HUES6 (cell line): Measurements from ENCODE around the gene INCA1.

ENCODE experiments used
- H3K27ac ChIP-seq: 2 replicates; pipeline ENCODE4 v1.7.0; 2013; ENCODE audit warnings: low read depth, mild to moderate bottlenecking, low read length, inconsistent platforms
- H3K27me3 ChIP-seq: 2 replicates; pipeline ENCODE4 v1.6.1; 2013; ENCODE audit warnings: low read length; ENCODE audit not compliant: control insufficient read depth, insufficient read depth
- H3K36me3 ChIP-seq: 2 replicates; pipeline ENCODE4 v1.6.1; 2013; ENCODE audit warnings: low read length; ENCODE audit not compliant: control insufficient read depth, insufficient read depth
- H3K4me1 ChIP-seq: 2 replicates; pipeline ENCODE4 v1.6.1; 2013; ENCODE audit warnings: low read length; ENCODE audit not compliant: control insufficient read depth, insufficient read depth
- H3K4me3 ChIP-seq: 2 replicates; pipeline ENCODE4 v1.5.1; 2013; ENCODE audit warnings: low read depth, low read length
- H3K9ac ChIP-seq: one replicate; pipeline ENCODE4 v1.6.1; 2013; ENCODE audit warnings: mild to moderate bottlenecking, low read length
- H3K9me3 ChIP-seq: 2 replicates; pipeline ENCODE4 v1.6.1; 2013; ENCODE audit warnings: low read depth, low read length; ENCODE audit not compliant: control insufficient read depth, insufficient read depth

Gene INCA1

DNA sequence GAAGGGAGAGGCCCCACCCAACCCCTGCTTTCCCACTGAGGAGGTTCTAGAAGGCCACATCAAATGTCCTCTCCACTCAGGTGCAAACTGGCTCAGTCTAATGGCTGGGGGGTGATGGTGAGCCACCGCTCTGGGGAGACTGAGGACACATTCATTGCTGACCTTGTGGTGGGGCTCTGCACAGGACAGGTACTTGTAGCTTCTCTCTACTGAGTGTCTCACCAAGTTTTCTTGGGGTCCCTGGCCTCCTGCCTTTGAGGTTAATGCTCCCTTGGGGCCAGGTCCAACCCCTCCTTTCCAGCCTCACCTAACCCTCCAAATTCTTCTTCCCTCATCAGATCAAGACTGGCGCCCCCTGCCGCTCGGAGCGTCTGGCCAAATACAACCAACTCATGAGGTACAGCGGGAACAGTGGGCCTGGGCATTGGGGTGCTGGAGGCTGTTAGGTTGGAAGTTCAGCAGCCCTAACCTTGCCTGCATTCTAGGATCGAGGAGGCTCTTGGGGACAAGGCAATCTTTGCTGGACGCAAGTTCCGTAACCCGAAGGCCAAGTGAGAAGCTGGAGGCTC lies 40.7 kb downstream of the INCA1 start:
- Histone ChIP-seq H3K27ac (no peak overlapping the region), H3K4me3 (no peak overlapping the region), H3K9ac (no peak overlapping the region), H3K9me3 (no peaks in the 10 kb centered on the region), H3K27me3 (no peaks in the 10 kb centered on the region), H3K4me1 (peaks cover 35% of the 10 kb centered on the region), H3K36me3 (peaks cover 19% of the 10 kb centered on the region)

DNA sequence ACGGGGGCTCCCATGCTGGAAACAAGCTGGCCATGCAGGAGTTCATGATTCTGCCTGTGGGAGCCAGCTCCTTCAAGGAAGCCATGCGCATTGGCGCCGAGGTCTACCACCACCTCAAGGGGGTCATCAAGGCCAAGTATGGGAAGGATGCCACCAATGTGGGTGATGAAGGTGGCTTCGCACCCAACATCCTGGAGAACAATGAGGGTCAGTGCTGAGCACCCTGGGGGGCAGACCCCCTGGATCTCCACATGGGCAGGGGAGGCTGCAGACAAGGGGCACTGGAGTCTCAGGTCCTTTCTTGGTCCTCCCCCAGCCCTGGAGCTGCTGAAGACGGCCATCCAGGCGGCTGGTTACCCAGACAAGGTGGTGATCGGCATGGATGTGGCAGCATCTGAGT lies 42.2 kb downstream of the INCA1 start:
- Histone ChIP-seq H3K27ac (no peak overlapping the region), H3K4me3 (no peak overlapping the region), H3K4me1 (peaks cover 40% of the 10 kb centered on the region), H3K9ac (no peak overlapping the region), H3K36me3 (peaks cover 11% of the 10 kb centered on the region), H3K9me3 (no peaks in the 10 kb centered on the region), H3K27me3 (no peaks in the 10 kb centered on the region)

DNA sequence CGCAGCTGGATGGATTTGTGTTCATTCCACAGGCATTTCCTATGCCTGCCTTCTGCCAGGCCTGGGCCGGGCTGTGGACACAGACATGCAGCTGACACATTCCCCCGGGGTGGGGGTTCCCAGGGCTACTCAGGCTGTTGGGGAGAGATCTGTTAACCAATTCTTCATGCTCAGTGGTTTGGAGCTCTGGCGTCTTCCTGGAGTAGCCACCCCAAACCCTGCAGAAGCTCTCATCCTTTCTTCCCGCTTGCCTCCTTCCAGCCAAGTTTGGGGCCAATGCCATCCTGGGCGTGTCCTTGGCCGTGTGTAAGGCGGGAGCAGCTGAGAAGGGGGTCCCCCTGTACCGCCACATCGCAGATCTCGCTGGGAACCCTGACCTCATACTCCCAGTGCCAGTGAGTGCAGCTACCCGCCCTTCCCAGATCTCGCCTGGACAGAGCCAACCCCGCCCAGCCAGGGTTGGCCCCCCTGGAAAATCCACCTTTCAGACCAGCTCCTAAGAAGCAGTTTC lies 43.8 kb downstream of the INCA1 start:
- no peak overlapping the region for H3K27ac ChIP-seq
- no peaks in the 10 kb centered on the region for H3K27me3 ChIP-seq
- H3K36me3 ChIP-seq = no peaks in the 10 kb centered on the region; the same call in 1 of the 2 replicates
- no peaks in the 10 kb centered on the region for H3K9me3 ChIP-seq
- peaks cover 31% of the 10 kb centered on the region for H3K4me1 ChIP-seq
- no peak overlapping the region for H3K4me3 ChIP-seq
- peak overlapping the region; percentile 38 for H3K9ac ChIP-seq

DNA sequence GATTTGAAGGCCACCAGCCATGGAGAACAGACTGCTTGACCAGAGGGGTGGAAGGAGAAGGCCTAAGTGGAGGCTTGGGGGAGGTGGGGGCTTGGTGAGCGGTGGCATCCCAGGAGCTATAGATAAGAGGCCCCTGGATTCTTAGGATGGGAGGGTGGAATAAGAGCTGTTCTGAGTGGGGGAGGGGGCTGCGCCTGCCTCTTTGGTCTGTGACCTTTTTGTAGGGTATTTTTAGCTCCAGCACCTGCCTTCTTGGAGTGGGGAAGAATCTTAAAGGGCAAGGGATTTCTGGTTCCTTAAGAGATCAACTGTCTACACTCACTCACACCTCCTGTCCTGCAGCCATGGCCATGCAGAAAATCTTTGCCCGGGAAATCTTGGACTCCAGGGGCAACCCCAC lies 45.8 kb downstream of the INCA1 start:
- peaks cover 14% of the 10 kb centered on the region for H3K36me3 ChIP-seq
- H3K27me3 ChIP-seq = no peaks in the 10 kb centered on the region
- peak overlapping the region; percentile 86 for H3K9ac ChIP-seq
- peak overlapping the region; percentile 65 for H3K4me3 ChIP-seq
- H3K4me1 ChIP-seq = peaks cover 35% of the 10 kb centered on the region
- H3K27ac ChIP-seq = no peak overlapping the region
- no peaks in the 10 kb centered on the region for H3K9me3 ChIP-seq

DNA sequence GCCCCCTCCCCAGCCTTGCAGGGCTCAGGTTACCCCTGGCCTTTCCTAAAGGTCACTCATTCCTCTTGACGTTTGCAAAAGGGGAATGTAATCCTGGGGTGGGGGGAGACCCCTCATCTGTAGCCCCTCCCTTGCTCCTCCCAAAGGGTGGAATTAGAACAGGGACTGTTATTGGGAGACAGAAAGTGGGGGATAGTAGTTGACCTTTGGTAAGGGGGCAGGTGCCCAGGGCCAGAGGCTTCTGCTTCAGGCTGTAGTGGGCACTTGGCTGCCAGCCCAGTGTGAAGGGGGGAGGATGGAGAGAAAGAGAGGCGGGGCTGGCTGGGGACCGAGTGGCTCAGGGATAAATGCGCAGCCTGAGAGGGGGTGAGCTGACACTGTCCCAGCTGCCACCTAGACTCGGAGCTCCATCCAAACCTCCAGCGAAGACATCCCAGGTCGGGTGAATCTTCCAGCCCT lies 46.5 kb downstream of the INCA1 start, which contains the start of gene ENO3:
Gene ENO3 (plus strand): TSS at position 374 of the 459 bp plus-strand sequence. CDS start 711 bp downstream, outside the sequence.
- Histone ChIP-seq H3K27ac (peak within 1 kb of the TSS; percentile 99), H3K4me1 (peaks cover 41% of the 10 kb centered on the region), H3K9me3 (no peaks in the 10 kb centered on the region), H3K36me3 (peaks cover 21% of the 10 kb centered on the region), H3K4me3 (peak within 1 kb of the TSS; percentile 65), H3K9ac (peak within 1 kb of the TSS; percentile 86), H3K27me3 (no peaks in the 10 kb centered on the region)

DNA sequence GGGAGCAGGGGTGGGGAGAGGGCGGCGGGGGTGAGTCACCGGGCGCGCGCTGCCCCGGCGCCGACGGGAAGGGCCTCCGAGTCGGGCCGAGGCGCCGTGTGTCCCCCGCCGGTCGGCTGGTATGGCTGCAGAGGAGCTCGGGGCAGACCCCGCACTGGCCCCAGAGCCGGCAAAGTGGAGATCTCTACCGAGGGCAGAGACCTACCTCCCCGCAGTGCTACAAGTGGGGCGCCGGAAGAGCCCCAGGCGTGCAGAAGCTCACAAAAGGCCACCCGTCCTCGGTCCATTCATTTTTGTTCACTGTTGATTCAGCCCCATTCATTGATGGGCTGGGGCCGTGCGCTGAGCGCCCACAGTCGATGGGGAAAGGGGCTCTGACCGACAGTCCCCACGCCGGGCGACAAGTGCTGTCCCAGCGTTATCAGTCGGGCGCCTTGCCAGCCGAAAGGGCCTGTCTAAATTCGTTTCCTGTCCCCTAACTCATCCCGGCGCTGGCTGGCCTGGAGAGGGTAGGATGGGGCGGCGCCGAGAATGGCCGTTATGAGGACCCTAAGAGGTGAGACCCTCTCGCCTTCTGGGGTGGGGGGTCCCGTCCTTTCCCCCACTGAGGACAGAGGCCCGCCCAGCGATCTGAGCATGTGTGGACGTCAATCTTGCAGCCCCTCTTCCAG lies 47.1 kb downstream of the INCA1 start:
- no peaks in the 10 kb centered on the region for H3K9me3 ChIP-seq
- peaks cover 27% of the 10 kb centered on the region for H3K36me3 ChIP-seq
- peak overlapping the region; percentile 86 for H3K9ac ChIP-seq
- peak overlapping the region; percentile 65 for H3K4me3 ChIP-seq
- H3K4me1 ChIP-seq = peaks cover 46% of the 10 kb centered on the region
- no peaks in the 10 kb centered on the region for H3K27me3 ChIP-seq
- peak overlapping the region; percentile 99 for H3K27ac ChIP-seq

DNA sequence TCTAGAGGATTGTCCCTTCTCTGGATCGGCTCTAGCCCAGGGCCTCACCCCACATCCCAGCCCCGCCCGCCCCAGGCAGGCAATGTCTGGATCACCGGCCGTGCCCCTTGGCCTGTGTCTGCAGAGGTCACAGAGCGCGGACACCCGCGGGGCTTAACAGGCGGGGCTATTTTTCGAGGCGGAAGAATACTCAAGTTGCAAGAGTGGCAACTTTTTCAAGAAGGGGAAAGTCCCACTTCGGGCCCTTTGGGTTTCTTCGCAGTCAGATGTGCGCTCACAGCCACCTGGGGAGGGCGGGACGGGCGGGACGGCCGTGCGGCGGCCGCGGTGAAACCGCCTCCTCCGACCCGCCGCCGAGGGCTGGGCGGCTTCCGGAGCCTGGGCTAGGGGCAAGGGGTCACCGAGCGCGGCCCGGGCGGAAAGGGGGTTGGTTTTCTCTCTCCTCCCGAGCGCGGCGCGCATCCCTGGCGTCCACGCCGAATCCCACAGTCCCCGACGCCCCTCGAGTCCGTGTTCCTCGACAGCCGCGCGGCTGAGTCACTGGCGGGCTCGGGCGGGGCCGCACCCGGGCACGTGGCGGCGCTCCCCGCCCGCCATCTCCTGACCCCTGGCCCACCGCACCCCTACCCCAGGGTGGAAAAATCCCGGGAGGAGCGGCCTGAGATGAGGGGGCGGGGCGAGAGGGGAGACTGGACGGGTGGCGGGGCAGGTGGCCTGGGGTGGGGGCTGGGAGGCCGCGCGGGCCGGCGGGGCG lies 47.8 kb downstream of the INCA1 start:
- Histone ChIP-seq H3K36me3 (peaks cover 34% of the 10 kb centered on the region), H3K27ac (peak overlapping the region; percentile 99), H3K9ac (peak overlapping the region; percentile 96), H3K27me3 (no peaks in the 10 kb centered on the region), H3K9me3 (no peaks in the 10 kb centered on the region), H3K4me3 (peak overlapping the region; percentile 95), H3K4me1 (peaks cover 53% of the 10 kb centered on the region)

DNA sequence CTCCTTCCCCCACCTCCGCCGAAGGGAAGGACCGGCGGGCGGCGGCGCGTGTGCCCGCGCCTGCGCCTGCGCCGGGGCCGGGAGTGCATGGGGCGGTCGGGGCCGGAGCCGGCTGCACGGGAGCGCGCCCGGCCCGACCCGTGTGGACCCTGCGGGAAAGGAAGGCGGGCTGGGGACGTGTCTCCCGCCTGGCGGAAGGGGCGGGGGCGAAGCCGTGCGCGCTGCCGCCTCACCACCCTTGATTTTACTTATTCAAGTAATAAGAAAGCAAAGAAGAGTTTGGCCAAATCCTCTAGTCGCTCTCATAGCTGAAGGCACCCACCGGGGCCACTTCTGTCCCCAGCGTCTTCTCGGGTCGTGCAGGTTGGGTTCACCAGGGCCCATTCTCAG lies 48.4 kb downstream of the INCA1 start:
- H3K4me1 ChIP-seq = peaks cover 55% of the 10 kb centered on the region
- H3K27me3 ChIP-seq = no peaks in the 10 kb centered on the region

DNA sequence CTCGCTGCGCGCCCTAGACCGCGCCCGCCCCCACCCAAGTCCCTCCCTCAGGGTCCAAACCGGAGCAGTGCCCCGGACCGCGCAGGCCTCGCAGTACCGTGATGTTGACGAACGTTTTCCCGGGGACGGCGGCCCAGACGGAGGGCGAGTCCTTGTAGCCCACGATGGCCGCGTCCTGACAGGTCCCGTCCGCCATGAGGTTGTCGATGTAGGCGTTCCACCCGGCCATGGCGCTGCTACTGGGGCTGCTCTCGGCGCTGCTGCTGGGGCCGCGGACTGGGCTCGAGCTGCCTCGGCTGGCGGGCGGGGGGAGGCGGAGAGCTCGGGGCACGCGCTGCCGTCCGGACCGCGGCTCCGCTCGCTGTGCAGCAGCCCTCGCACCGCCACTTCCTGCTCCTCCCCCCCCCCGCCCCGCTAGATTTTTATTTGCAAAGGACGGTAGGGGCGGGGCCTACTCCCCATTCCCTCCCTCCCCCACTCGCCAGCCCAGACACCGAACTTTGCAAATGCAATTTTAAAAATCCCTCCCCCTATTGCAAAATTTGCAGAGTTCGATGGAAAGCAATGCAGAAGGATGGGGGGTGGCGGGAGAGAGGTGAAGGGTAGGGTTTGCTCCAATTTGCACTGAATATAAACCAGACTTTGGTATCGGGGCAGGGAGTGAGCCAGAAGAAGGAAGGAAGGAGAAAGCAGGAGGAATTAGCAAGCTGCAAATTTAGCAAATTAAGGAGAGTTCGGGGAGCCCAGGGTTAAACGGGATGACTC lies 49.0 kb downstream of the INCA1 start, which contains the start of gene PFN1:
Gene PFN1 (minus strand): TSS at position 365 of the 765 bp plus-strand sequence. CDS start 136 bp downstream, at position 229.
- Histone ChIP-seq H3K27me3 (no peaks in the 10 kb centered on the region), H3K4me1 (peaks cover 49% of the 10 kb centered on the region), H3K9ac (peak within 1 kb of the TSS; percentile 100), H3K9me3 (no peaks in the 10 kb centered on the region), H3K27ac (peak within 1 kb of the TSS; percentile 99), H3K4me3 (peak within 1 kb of the TSS; percentile 95), H3K36me3 (peaks cover 45% of the 10 kb centered on the region)

More for the DNA sequence above, 48.4 kb downstream of the INCA1 start:
- H3K4me3 ChIP-seq = peak overlapping the region; percentile 95
- peak overlapping the region; percentile 96 for H3K9ac ChIP-seq
- no peaks in the 10 kb centered on the region for H3K9me3 ChIP-seq
- H3K36me3 ChIP-seq = peaks cover 39% of the 10 kb centered on the region
- H3K27ac ChIP-seq = peak overlapping the region; percentile 99

DNA sequence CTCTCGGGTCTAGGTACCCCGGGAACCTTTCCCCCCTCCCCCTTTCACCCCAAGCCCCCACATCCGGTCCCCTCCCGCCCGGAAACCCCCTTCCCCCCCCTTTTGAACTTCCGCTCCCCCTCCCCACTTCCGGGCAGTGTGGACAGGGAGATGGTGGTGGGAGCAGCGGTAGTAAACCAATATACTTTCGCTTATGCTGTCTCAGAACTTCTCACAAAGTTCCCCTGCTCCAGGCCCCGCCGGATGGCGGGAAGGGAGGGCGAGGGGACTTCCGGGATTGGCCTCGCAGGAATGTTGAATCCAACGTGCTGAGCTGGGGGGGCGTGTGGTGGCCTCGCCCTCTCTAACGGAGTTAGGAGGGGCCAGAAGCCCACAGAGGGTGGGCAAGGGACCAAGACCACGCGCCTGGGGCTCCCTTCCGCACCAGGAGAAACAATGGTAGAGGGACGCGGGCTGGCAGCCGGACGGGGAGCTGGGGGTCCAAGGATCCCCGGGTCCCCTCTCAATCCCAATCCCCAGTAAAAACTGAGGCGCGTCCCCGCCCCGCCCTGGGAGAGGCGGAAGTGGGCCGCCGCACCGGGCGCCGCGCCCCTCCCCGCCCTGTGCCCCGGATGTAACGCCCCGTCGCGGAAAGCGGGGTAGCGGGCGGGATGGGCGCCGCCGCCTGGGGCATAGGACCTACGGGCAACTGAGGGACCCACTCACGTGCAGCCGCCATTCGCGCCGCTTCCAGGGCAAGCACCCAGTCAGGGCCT lies 49.7 kb downstream of the INCA1 start:
- H3K4me3 ChIP-seq = peak overlapping the region; percentile 95
- peaks cover 43% of the 10 kb centered on the region for H3K4me1 ChIP-seq
- peak overlapping the region; percentile 99 for H3K27ac ChIP-seq
- peaks cover 53% of the 10 kb centered on the region for H3K36me3 ChIP-seq
- peak overlapping the region; percentile 100 for H3K9ac ChIP-seq
- H3K27me3 ChIP-seq = no peaks in the 10 kb centered on the region
- no peaks in the 10 kb centered on the region for H3K9me3 ChIP-seq
